IMR-90 (cell line): ENCODE data around the gene AZGP1. TPM values are rescaled to one million over a fixed set of nuclear protein-coding genes. Genes with fewer than 3 reads are reported as not detected.
"Not testable (repeated sequence)": the region's sequence is repeated elsewhere in the genome, so short reads cannot be mapped to it uniquely, and the experiment has no call there.

Source experiments
- ATAC-seq: fragments of 200-7000 bp; cut with Tn5 transposase; 2 replicates; pipeline ENCODE4 v1.9.1; 2020; ENCODE audit warnings: low read depth, mild to moderate bottlenecking, moderate library complexity
- BruUV-seq: library from RNA; stranded (reverse); fragments of 400-500 nt; replicated peaks from 2 replicates; lab custom pipeline; 2021; lab: Mats Ljungman, UMichigan
- CTCF ChIA-PET: fragments of 300-600 bp; formaldehyde crosslinking; extraction: SDS; loops from one replicate; lab custom pipeline; 2021; ENCODE audit warnings: antibody characterized with exemption; lab: Yijun Ruan, JAX
- POLR2A ChIA-PET: fragments of 300-600 bp; sonication (Branson Sonifier 250); formaldehyde crosslinking; loops from one replicate; lab custom pipeline; 2022; ENCODE audit warnings: antibody characterized with exemption; ENCODE audit not compliant: unreplicated experiment; lab: Charles Lee
- DNase-seq: peaks from one replicate; pipeline ENCODE4 v3.0.0; 2013
- H2AFZ ChIP-seq: replicated peaks from 2 replicates; pipeline ENCODE3; 2013; ENCODE audit warnings: low read length, mild to moderate bottlenecking; ENCODE audit not compliant: poor library complexity
- H2AK5ac ChIP-seq: 2 replicates; pipeline ENCODE4 v1.6.1; 2013; ENCODE audit warnings: low read depth, low read length, inconsistent platforms
- H2AK9ac ChIP-seq: replicated peaks from 2 replicates; pipeline ENCODE3; 2013; ENCODE audit warnings: mild to moderate bottlenecking, low read depth, low read length, moderate library complexity; ENCODE audit not compliant: poor library complexity
- H2BK120ac ChIP-seq: 2 replicates; pipeline ENCODE4 v1.6.1; 2013; ENCODE audit warnings: low read depth, low read length, inconsistent platforms
- H2BK15ac ChIP-seq: 3 replicates; pipeline ENCODE4 v1.6.1; 2013; ENCODE audit warnings: low read depth, low read length, inconsistent platforms
- H2BK20ac ChIP-seq: 2 replicates; pipeline ENCODE4 v1.6.1; 2013; ENCODE audit warnings: low read depth, mild to moderate bottlenecking, inconsistent platforms, low read length, moderate library complexity
- H2BK5ac ChIP-seq: 2 replicates; pipeline ENCODE4 v1.6.1; 2013; ENCODE audit warnings: mild to moderate bottlenecking, low read depth, low read length, inconsistent platforms; ENCODE audit not compliant: poor library complexity, severe bottlenecking
- H3K14ac ChIP-seq: replicated peaks from 2 replicates; pipeline ENCODE4 v1.6.1; 2013; ENCODE audit warnings: low read depth, low read length, inconsistent platforms
- H3K18ac ChIP-seq: 2 replicates; pipeline ENCODE4 v1.6.1; 2013; ENCODE audit warnings: low read depth, low read length, control low read depth
- H3K23ac ChIP-seq: 2 replicates; pipeline ENCODE4 v1.6.1; 2013; ENCODE audit warnings: low read depth, low read length, inconsistent platforms
- H3K27ac ChIP-seq: 2 replicates; pipeline ENCODE4 v1.5.1; 2013; ENCODE audit warnings: mild to moderate bottlenecking, control low read depth, low read length; ENCODE audit not compliant: insufficient read depth
- H3K27me3 ChIP-seq: 2 replicates; pipeline ENCODE4 v1.6.1; 2013; ENCODE audit warnings: low read length; ENCODE audit not compliant: control insufficient read depth, insufficient read depth
- H3K36me3 ChIP-seq: 2 replicates; pipeline ENCODE4 v1.6.1; 2013; ENCODE audit warnings: low read length, mixed read lengths; ENCODE audit not compliant: control insufficient read depth, insufficient read depth
- H3K4ac ChIP-seq: 2 replicates; pipeline ENCODE4 v1.6.1; 2013; ENCODE audit warnings: low read depth, low read length, inconsistent platforms
- H3K4me1 ChIP-seq: 2 replicates; pipeline ENCODE4 v1.6.1; 2013; ENCODE audit warnings: low read length, mixed read lengths; ENCODE audit not compliant: control insufficient read depth, insufficient read depth
- H3K4me2 ChIP-seq: 2 replicates; pipeline ENCODE4 v1.6.1; 2013; ENCODE audit warnings: low read depth, mild to moderate bottlenecking, control low read depth, low read length, moderate library complexity
- H3K4me3 ChIP-seq: 2 replicates; pipeline ENCODE4 v1.5.1; 2013; ENCODE audit warnings: low read depth, mild to moderate bottlenecking, control low read depth, low read length, moderate library complexity; ENCODE audit not compliant: insufficient read depth
- H3K56ac ChIP-seq: 2 replicates; pipeline ENCODE4 v1.6.1; 2013; ENCODE audit warnings: low read length, inconsistent platforms; ENCODE audit not compliant: insufficient read depth; ENCODE audit errors: extremely low read depth
- H3K79me1 ChIP-seq, 2 experiments: 2 replicates each; pipeline ENCODE4 v1.6.1; 2013; ENCODE audit warnings: low read length in 2 of 2, inconsistent platforms in 1 of 2, low read depth in 1 of 2
- H3K9ac ChIP-seq: 2 replicates; pipeline ENCODE4 v1.6.1; 2013; ENCODE audit warnings: low read depth, low read length, control low read depth
- H3K9me1 ChIP-seq: 2 replicates; pipeline ENCODE4 v1.6.1; 2013; ENCODE audit warnings: low read length, inconsistent platforms; ENCODE audit not compliant: insufficient read depth
- H3K9me3 ChIP-seq: 2 replicates; pipeline ENCODE4 v1.6.1; 2013; ENCODE audit warnings: low read length; ENCODE audit not compliant: control insufficient read depth, insufficient read depth
- H4K20me1 ChIP-seq: 2 replicates; pipeline ENCODE4 v1.6.1; 2013; ENCODE audit warnings: low read length, inconsistent platforms; ENCODE audit not compliant: insufficient read depth
- H4K5ac ChIP-seq: 2 replicates; pipeline ENCODE4 v1.6.1; 2013; ENCODE audit warnings: mild to moderate bottlenecking, low read depth, low read length, control low read depth
- H4K8ac ChIP-seq, 2 experiments: 2 replicates each; pipeline ENCODE4 v1.6.1; 2013; ENCODE audit warnings: low read depth in 2 of 2, low read length in 2 of 2, control low read depth in 1 of 2, inconsistent platforms in 1 of 2
- H4K91ac ChIP-seq: 2 replicates; pipeline ENCODE4 v1.6.1; 2013; ENCODE audit warnings: low read depth, low read length, inconsistent platforms; ENCODE audit not compliant: insufficient read depth
- WGBS, 2 experiments: methylation state at CpG; one replicate each; pipeline versions ENCODE4 v1.1.5 to v1.1.7; 2013; ENCODE audit warnings: missing lambda C conversion rate in 2 of 2; ENCODE audit not compliant: insufficient read length in 1 of 2; ENCODE audit errors: extremely low coverage in 2 of 2; 5-methylcytosine and 5-hydroxymethylcytosine counted together
- dilution Hi-C: fragments of 300-500 bp; cut with HindIII; formaldehyde crosslinking; loops from one replicate; pipeline ENCODE4 v1.14.3; 2018; ENCODE audit warnings: low sequenced_read_pairs; ENCODE audit not compliant: unreplicated experiment
- in situ Hi-C: fragments of 300-500 bp; cut with MboI; formaldehyde crosslinking; loops from 3 replicates; pipeline ENCODE4 v1.14.3; 2019; ENCODE audit warnings: low sequenced_read_pairs, inconsistent platforms, mixed read lengths
- intact Hi-C: fragments of 100-400 bp; cut with micrococcal nuclease; formaldehyde crosslinking; loops from 2 replicates; pipeline ENCODE4 v1.10.0; 2022
- polyA plus RNA-seq, 3 experiments: library from polyadenylated mRNA; depleted of rRNA; stranded (reverse); fragments of >200 nt; gene quantifications; 2 replicates each; pipeline ENCODE4 v1.2.3, GENCODE V29; 2012; ENCODE audit warnings: low replicate concordance in 1 of 3
- total RNA-seq: library from RNA; depleted of rRNA; stranded (reverse); fragments of >200 nt; gene quantifications from 2 replicates; pipeline ENCODE4 v1.2.3, GENCODE V29; 2012

AZGP1 gene
- total and polyA plus RNA-seq, 2 of the 4 experiments (the other 2 are of a cell fraction), result not detected

GRCh38 chr7:99954643-99955042 is 21.2 kb downstream of the AZGP1 start:
- intact Hi-C loops, result not testable (repeated sequence)

More at GRCh38 chr7:99954643-99955042, 21.2 kb downstream of the AZGP1 start:
- H3K27ac ChIP-seq, H3K23ac ChIP-seq, H2AFZ ChIP-seq, H3K18ac ChIP-seq, BruUV-seq, H4K8ac ChIP-seq, H3K14ac ChIP-seq, H3K4me2 ChIP-seq, H3K36me3 ChIP-seq, H2AK5ac ChIP-seq, H3K9ac ChIP-seq, H3K9me3 ChIP-seq, H3K4me1 ChIP-seq, H4K20me1 ChIP-seq, H2AK9ac ChIP-seq, H3K79me1 ChIP-seq, in situ Hi-C loops, H3K56ac ChIP-seq, H2BK15ac ChIP-seq, POLR2A ChIA-PET, DNase-seq, H2BK120ac ChIP-seq, H3K9me1 ChIP-seq, H3K4ac ChIP-seq, H4K5ac ChIP-seq, H2BK5ac ChIP-seq, H4K91ac ChIP-seq, H2BK20ac ChIP-seq, H3K27me3 ChIP-seq, CTCF ChIA-PET, ATAC-seq, H3K4me3 ChIP-seq, dilution Hi-C loops: not testable (repeated sequence)
- WGBS, 2 experiments, result no CpG with 5 or more reads among the region's 7 CpGs
